Measurements from ENCODE around the gene TRAF3IP1.

DNA sequence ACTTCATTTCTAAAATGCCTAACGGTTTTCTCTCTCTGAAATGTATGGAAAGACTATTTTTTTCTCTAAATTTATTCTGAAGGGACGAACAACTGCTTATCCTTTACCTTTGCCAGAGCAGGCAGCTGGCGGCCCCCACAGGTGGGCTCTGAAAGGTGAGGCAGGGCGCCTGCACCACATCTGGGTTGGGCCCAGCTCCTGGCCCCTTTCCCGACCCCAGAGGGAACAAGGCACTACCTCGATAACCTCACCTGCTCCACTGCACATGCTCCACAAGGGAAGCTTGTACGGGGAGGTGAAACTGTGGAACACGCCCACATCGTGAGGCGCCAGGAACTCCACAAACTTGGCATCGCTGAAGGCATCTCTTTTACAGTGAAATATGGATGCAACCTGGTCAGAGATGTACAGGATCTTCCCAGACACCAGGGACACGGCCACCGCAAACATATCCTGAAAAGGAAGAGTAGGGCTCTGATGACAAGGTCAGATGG, 49.2 kb upstream of the TRAF3IP1 start:
- TF ChIP-seq, protein P1, sequence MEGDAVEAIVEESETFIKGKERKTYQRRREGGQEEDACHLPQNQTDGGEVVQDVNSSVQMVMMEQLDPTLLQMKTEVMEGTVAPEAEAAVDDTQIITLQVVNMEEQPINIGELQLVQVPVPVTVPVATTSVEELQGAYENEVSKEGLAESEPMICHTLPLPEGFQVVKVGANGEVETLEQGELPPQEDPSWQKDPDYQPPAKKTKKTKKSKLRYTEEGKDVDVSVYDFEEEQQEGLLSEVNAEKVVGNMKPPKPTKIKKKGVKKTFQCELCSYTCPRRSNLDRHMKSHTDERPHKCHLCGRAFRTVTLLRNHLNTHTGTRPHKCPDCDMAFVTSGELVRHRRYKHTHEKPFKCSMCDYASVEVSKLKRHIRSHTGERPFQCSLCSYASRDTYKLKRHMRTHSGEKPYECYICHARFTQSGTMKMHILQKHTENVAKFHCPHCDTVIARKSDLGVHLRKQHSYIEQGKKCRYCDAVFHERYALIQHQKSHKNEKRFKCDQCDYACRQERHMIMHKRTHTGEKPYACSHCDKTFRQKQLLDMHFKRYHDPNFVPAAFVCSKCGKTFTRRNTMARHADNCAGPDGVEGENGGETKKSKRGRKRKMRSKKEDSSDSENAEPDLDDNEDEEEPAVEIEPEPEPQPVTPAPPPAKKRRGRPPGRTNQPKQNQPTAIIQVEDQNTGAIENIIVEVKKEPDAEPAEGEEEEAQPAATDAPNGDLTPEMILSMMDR (IDR thresholded peaks at IDR 0.05): no peak
- TF ChIP-seq POLR2A (IDR thresholded peaks at IDR 0.05): no peak
